ENCODE measurements around the gene RGS7. TPM values are rescaled to one million over a fixed set of nuclear protein-coding genes. Genes with fewer than 3 reads are reported as not detected.

The RGS7 gene
- total RNA-seq, 6 experiments from 2014 or later, result not detected

DNA sequence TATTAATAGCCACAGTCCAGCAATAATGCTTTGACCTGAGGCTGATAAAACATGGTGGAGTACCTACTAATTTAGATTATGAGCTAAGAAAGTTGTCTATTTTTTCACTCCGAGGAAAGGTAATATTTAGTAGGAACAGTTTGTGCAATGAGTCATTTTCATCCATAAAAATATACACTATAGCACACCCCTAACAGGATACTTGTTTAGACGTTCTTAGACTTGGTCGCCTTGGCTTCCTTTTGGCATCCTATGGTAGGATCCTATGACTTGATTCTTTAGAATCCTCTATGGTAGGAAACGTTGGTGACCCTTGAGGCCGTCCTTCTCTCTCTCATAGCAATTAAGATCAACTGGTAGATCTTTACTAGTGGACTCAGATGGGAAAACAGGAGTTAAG lies 81.8 kb downstream of the RGS7 start:
- H3K27me3 ChIP-seq, result no peaks in the 10 kb centered on the region
- intact Hi-C loops (cut with DNase I), result no loop called here
- no peak for TF ChIP-seq POLR2A (IDR thresholded peaks at IDR 0.05)
- TF ChIP-seq, protein P1, sequence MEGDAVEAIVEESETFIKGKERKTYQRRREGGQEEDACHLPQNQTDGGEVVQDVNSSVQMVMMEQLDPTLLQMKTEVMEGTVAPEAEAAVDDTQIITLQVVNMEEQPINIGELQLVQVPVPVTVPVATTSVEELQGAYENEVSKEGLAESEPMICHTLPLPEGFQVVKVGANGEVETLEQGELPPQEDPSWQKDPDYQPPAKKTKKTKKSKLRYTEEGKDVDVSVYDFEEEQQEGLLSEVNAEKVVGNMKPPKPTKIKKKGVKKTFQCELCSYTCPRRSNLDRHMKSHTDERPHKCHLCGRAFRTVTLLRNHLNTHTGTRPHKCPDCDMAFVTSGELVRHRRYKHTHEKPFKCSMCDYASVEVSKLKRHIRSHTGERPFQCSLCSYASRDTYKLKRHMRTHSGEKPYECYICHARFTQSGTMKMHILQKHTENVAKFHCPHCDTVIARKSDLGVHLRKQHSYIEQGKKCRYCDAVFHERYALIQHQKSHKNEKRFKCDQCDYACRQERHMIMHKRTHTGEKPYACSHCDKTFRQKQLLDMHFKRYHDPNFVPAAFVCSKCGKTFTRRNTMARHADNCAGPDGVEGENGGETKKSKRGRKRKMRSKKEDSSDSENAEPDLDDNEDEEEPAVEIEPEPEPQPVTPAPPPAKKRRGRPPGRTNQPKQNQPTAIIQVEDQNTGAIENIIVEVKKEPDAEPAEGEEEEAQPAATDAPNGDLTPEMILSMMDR (IDR thresholded peaks at IDR 0.05), result no peak
- H3K36me3 ChIP-seq, result no peaks in the 10 kb centered on the region
- no peaks in the 10 kb centered on the region for H3K4me1 ChIP-seq
- DNase-seq, result no peak
- H3K27ac ChIP-seq, result no peak overlapping the region
- H3K9me3 ChIP-seq, result no peaks in the 10 kb centered on the region
- H3K4me3 ChIP-seq, result no peak overlapping the region
- 47% methylated on average over 5 of the region's 5 CpGs for WGBS (ENCODE audit: insufficient coverage, low coverage, low lambda C conversion rate, missing lambda C conversion rate)
- ATAC-seq, result no peak

DNA sequence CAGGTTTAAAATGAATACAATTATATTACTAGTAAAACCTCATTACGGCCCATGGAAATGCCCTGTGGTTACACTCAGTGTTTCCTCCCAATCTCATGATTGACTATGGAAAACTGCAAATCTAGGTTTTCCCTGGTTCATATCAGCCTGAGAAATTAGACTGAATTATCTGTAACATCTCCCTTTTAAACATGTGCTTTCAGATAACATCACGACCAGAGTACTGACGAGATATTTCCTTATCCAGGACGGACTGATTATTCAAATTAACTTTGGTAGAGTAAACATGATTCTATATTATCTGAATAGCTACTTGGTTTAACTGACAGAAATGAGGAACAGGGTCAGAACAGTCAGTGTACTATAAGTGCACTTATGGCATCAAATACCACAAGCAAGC lies 82.3 kb downstream of the RGS7 start:
- DNase-seq (no peak), ATAC-seq (no peak)
- H3K4me1 ChIP-seq, result no peaks in the 10 kb centered on the region
- WGBS (ENCODE audit: insufficient coverage, low coverage, low lambda C conversion rate, missing lambda C conversion rate), result 34% methylated on average over 4 of the region's 4 CpGs
- H3K27ac ChIP-seq, result no peak overlapping the region
- no peaks in the 10 kb centered on the region for H3K36me3 ChIP-seq
- intact Hi-C loops (cut with DNase I), result no loop called here
- H3K9me3 ChIP-seq, result no peaks in the 10 kb centered on the region
- no peak overlapping the region for H3K4me3 ChIP-seq
- no peaks in the 10 kb centered on the region for H3K27me3 ChIP-seq
- no peak for TF ChIP-seq POLR2A (IDR thresholded peaks at IDR 0.05)

DNA sequence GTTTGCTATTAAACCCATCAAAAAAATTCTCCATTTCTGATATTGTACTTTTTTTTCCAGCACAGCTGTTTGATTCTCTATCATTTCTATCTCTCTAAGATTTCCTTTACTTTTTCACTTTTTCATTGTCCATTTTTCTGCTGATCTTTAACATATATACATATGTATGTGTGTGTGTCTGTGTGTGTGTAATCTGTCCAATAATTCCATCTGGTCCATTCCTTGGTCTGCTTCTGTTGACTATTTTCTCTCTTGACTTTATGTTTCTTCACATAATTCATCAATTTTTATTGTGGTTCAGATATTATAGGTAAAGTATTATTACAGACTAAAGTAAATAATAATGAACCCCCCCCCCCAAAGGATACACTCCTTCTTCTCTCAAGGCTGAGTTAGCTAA lies 84.2 kb downstream of the RGS7 start:
- H3K36me3 ChIP-seq, result no peaks in the 10 kb centered on the region
- intact Hi-C loops (cut with DNase I), result no loop called here
- H3K27me3 ChIP-seq, result no peaks in the 10 kb centered on the region
- TF ChIP-seq, protein P1 (IDR thresholded peaks at IDR 0.05), result no peak
- no peak for TF ChIP-seq POLR2A (IDR thresholded peaks at IDR 0.05)
- ATAC-seq, result no peak
- H3K4me3 ChIP-seq, result no peak overlapping the region
- no peaks in the 10 kb centered on the region for H3K4me1 ChIP-seq
- no peak for DNase-seq
- H3K9me3 ChIP-seq, result no peaks in the 10 kb centered on the region
- H3K27ac ChIP-seq, result no peak overlapping the region

DNA sequence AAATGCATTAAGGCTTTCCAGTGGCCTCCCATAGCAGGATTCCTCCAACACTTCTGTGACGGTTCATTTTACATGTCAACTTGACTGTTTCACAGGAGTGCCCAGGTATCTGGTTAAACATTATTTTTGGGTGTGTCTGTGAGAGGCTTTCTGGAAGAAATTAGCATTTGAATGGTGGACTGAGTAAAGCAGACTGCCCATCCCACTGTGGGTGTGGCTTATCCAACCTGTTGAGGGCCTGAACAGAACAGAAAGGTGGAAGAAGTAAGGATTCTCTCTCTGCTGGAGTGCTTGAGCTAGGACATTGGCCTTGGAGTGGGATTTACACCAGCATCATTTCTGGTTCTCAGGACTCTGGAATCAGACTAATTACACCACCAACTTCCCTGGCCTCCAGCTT lies 85.6 kb downstream of the RGS7 start:
- H3K27me3 ChIP-seq, result no peaks in the 10 kb centered on the region
- WGBS (ENCODE audit: insufficient coverage, low coverage, low lambda C conversion rate, missing lambda C conversion rate), result 47% methylated on average over 1 of the region's 1 CpG
- H3K27ac ChIP-seq, result no peak overlapping the region
- no peak for DNase-seq
- H3K4me3 ChIP-seq, result no peak overlapping the region
- H3K9me3 ChIP-seq, result no peaks in the 10 kb centered on the region
- ATAC-seq, result no peak
- H3K4me1 ChIP-seq, result no peaks in the 10 kb centered on the region
- no peaks in the 10 kb centered on the region for H3K36me3 ChIP-seq
- no peak for TF ChIP-seq POLR2A (IDR thresholded peaks at IDR 0.05)
- TF ChIP-seq, protein P1 (IDR thresholded peaks at IDR 0.05), result no peak
- intact Hi-C loops (cut with DNase I), result no loop called here

DNA sequence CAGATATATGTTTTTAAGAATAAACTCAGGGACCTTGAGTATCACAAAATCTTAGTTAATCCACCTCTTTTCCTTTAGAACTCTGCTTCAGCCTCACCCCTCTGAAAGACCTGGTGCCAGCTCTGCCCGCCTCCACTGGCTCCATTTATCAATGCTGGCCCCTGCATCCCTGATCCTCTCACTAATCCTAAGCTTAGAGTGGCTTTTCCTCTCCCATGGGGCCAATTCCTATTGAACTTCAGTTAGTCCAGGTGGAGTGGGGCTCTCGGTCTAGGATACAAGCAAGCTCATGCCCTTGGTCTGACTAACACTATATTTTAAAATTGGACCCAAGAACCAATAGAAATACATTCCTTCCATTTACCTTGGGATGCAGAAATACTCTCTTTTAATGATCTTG lies 87.0 kb downstream of the RGS7 start:
- Histone ChIP-seq H3K9me3 (no peaks in the 10 kb centered on the region), H3K36me3 (no peaks in the 10 kb centered on the region), H3K27ac (no peak overlapping the region), H3K4me1 (no peaks in the 10 kb centered on the region), H3K4me3 (no peak overlapping the region), H3K27me3 (no peaks in the 10 kb centered on the region)
- DNase-seq (no peak), ATAC-seq (no peak)
- WGBS (ENCODE audit: insufficient coverage, low coverage, low lambda C conversion rate, missing lambda C conversion rate), result 53% methylated on average over 2 of the region's 2 CpGs
- TF ChIP-seq POLR2A (IDR thresholded peaks at IDR 0.05), result no peak
- TF ChIP-seq, protein P1 (IDR thresholded peaks at IDR 0.05), result no peak
- intact Hi-C loops (cut with DNase I), result no loop called here

Data from right lobe of liver (tissue), 6 donors.